Thyroid gland (tissue), 4 donors: ENCODE measurements around the gene RPGRIP1L. TPM values are rescaled to one million over a fixed set of nuclear protein-coding genes. Genes with fewer than 3 reads are reported as not detected.

Source experiments
- DNase-seq, 2 donors: peaks; one replicate each; pipeline ENCODE4 v3.0.0-alpha.2; 2019
- H3K27ac ChIP-seq, 3 donors: fragments of 200-600 bp; sonication (generic); 1 replicate in 2 of 3; 2 replicates in 1 of 3; pipeline ENCODE4 v1.5.1; 2016 to 2019; ENCODE audit warnings: mild to moderate bottlenecking in 1 of 3, moderate library complexity in 1 of 3
- H3K27me3 ChIP-seq: fragments of 200-600 bp; sonication (generic); one replicate; pipeline ENCODE4 v1.5.1; 2019
- H3K36me3 ChIP-seq, 2 donors: fragments of 200-600 bp; sonication (generic); one replicate each; pipeline ENCODE4 v1.5.1; 2016 to 2019
- H3K4me1 ChIP-seq, 2 donors: fragments of 200-600 bp; sonication (generic); one replicate each; pipeline ENCODE4 v1.5.1; 2017 to 2019
- H3K4me3 ChIP-seq, 3 donors: fragments of 200-600 bp; sonication (generic); replicated peaks in 1 of 3; 1 replicate in 2 of 3; 2 replicates in 1 of 3; pipeline ENCODE4 v1.5.1; 2016; ENCODE audit warnings: mild to moderate bottlenecking in 1 of 3
- H3K9me3 ChIP-seq: fragments of 200-600 bp; sonication (generic); one replicate; pipeline ENCODE4 v1.5.1; 2017
- CTCF ChIP-seq, 6 experiments: fragments of 200-600 bp in 3 of 6; fragments of 450-650 bp in 3 of 6; sonication (generic) in 3 of 6; IDR thresholded peaks; one replicate each; pipeline ENCODE4 v1.5.1; 2016 to 2019; ENCODE audit warnings: antibody characterized with exemption in 6 of 6, mild to moderate bottlenecking in 2 of 6, inconsistent platforms in 1 of 6, moderate library complexity in 1 of 6
- POLR2A ChIP-seq, 2 donors: fragments of 450-650 bp; IDR thresholded peaks; one replicate each; pipeline ENCODE4 v1.6.1; 2017; ENCODE audit warnings: antibody characterized with exemption in 2 of 2, mild to moderate bottlenecking in 2 of 2, moderate library complexity in 1 of 2
- WGBS, 2 donors: methylation state at CpG; one replicate each; pipeline ENCODE4 v1.1.5; 2017; 5-methylcytosine and 5-hydroxymethylcytosine counted together
- intact Hi-C: fragments of 100-400 bp; cut with DNase I; formaldehyde crosslinking; loops from one replicate; pipeline ENCODE4 v1.15.1; 2023
- total RNA-seq, 4 donors: library from RNA; depleted of rRNA; stranded (reverse); fragments of >200 nt; gene quantifications; one replicate each; pipeline ENCODE4 v1.2.3, GENCODE V29; 2016

The RPGRIP1L gene
- total RNA-seq, 4 donors from 2014 or later: 7.3 to 14.5 (median 11.0) TPM

DNA sequence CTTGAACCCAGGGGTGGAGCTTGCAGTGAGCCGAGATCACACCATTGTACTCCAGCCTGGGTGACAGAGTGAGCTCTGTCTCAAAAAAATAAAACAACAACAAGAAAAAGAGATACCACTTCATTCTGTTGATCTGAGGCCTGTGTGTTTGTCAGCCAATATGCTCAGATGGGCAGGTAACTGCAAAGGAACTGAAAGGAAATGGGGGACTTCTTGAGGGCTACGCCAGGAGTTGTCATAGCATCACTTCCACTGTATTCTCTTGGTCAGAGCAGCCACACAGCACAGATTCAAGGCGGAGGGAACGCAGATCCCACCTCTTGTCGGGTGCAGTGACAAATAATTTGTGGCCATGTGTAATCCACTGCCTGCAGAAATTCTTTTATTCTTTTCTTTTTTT lies 126.8 kb downstream of the RPGRIP1L start:
- no peak overlapping the region for H3K4me3 ChIP-seq
- no peaks in the 10 kb centered on the region for H3K4me1 ChIP-seq
- DNase-seq: no peak
- H3K9me3 ChIP-seq: no peaks in the 10 kb centered on the region
- no peak for TF ChIP-seq POLR2A (IDR thresholded peaks at IDR 0.05)
- intact Hi-C loops: no loop called here
- WGBS, 2 donors: 94 to 97% methylated on average over 5 of the region's 5 CpGs
- H3K27me3 ChIP-seq: no peaks in the 10 kb centered on the region
- no peaks in the 10 kb centered on the region for H3K36me3 ChIP-seq
- H3K27ac ChIP-seq: no peak overlapping the region

- no peak overlapping the region for H3K27ac ChIP-seq
- no peaks in the 10 kb centered on the region for H3K36me3 ChIP-seq
- DNase-seq: no peak
- TF ChIP-seq CTCF (IDR thresholded peaks at IDR 0.05): no peak
- no peak for TF ChIP-seq POLR2A (IDR thresholded peaks at IDR 0.05)
- no peak overlapping the region for H3K4me3 ChIP-seq
- H3K4me1 ChIP-seq: no peaks in the 10 kb centered on the region
- intact Hi-C loops: no loop called here
- no peaks in the 10 kb centered on the region for H3K9me3 ChIP-seq
- no peaks in the 10 kb centered on the region for H3K27me3 ChIP-seq
- 70 to 88% methylated on average over 4 of the region's 4 CpGs for WGBS, 2 donors
Observed at GRCh38 chr16:53576210-53576609, 127.4 kb downstream of the RPGRIP1L start.

DNA sequence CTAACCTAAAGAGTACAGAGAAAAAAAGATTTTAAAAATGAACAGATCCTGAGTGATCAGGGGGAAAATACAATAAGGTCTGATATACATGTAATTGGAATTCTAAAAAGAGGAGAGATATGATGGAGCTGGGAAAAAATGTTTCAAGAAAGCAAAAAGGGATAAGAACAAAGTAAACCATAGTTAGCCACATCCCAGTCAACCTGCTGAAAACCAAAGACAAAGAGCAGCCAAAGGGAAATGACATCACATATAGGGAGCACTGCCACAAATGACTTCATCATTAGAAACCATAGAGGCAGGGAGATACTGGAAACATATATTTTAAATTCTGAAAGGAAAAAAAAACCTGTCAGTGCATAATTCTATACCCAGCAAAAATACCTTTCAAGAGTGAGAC lies 131.9 kb downstream of the RPGRIP1L start:
- no peaks in the 10 kb centered on the region for H3K27me3 ChIP-seq
- H3K36me3 ChIP-seq: no peaks in the 10 kb centered on the region
- no peak for DNase-seq
- H3K4me3 ChIP-seq: no peak overlapping the region
- H3K4me1 ChIP-seq: no peaks in the 10 kb centered on the region
- no peaks in the 10 kb centered on the region for H3K9me3 ChIP-seq
- H3K27ac ChIP-seq: no peak overlapping the region
- intact Hi-C loops: no loop called here
- TF ChIP-seq CTCF (IDR thresholded peaks at IDR 0.05) (no peak), POLR2A (IDR thresholded peaks at IDR 0.05) (no peak)

DNA sequence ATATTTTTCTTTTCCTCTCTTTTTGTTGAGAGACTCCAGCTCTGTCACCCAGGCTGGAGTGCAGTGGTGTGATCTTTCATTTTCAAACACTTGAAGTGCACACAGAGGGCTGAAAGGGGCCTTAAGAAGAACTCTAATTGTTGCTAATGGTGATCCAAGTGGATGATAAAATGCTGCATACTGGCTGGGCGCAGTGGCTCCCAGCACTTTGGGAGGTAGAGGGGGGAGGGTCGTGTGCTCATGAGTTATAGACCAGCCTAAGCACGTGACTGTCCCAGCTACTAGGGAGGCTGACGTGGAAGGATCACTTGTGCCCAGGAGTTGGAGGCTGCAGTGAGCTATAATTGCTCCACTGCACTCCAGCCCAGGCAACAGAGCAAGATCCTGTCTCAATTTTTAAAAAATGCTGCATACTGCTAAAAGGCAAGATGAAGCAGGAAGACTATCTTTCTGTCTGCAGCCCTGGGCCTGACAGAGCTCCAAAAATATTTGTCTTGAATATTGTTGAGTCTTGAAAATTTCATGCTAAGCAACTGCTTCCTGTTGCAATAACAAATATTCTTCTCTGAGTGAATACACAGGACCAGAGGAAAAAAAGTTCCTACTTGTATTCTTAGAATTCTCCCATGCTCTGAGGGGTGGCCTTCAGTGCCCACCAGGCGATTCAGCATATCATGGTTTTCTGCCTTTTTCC lies 137.0 kb downstream of the RPGRIP1L start:
- Histone ChIP-seq H3K36me3 (no peaks in the 10 kb centered on the region), H3K9me3 (no peaks in the 10 kb centered on the region), H3K27ac (no peak overlapping the region), H3K4me3 (no peak overlapping the region), H3K27me3 (no peaks in the 10 kb centered on the region), H3K4me1 (no peaks in the 10 kb centered on the region)
- 62 to 64% methylated on average over 5 of the region's 5 CpGs for whole genome bisulfite sequencing, 2 donors
- intact Hi-C loops: no loop called here
- DNase-seq: no peak
- TF ChIP-seq POLR2A (IDR thresholded peaks at IDR 0.05): no peak
- no peak for TF ChIP-seq CTCF (IDR thresholded peaks at IDR 0.05)

GRCh38 chr16:53565296-53565863 lies 138.3 kb downstream of the RPGRIP1L start:
- no peaks in the 10 kb centered on the region for H3K9me3 ChIP-seq
- no peak for DNase-seq
- no peak overlapping the region for H3K4me3 ChIP-seq
- H3K27me3 ChIP-seq: no peaks in the 10 kb centered on the region
- no peak for TF ChIP-seq CTCF (IDR thresholded peaks at IDR 0.05)
- no peak for TF ChIP-seq POLR2A (IDR thresholded peaks at IDR 0.05)
- no peaks in the 10 kb centered on the region for H3K4me1 ChIP-seq
- H3K27ac ChIP-seq: no peak overlapping the region
- WGBS, 2 donors: 70 to 74% methylated on average over 8 of the region's 8 CpGs
- H3K36me3 ChIP-seq: no peaks in the 10 kb centered on the region
- intact Hi-C loops: no loop called here
